GM12878 (cell line): ENCODE data around the gene HMOX1. TPM values are rescaled to one million over a fixed set of nuclear protein-coding genes. Genes with fewer than 3 reads are reported as not detected.

Experiments used
- ATAC-seq: fragments of 200-7000 bp; cut with Tn5 transposase; 3 replicates; pipeline ENCODE4 v1.9.1; 2020; ENCODE audit warnings: mild to moderate bottlenecking, moderate library complexity
- BruUV-seq: library from RNA; stranded (reverse); fragments of 400-500 nt; replicated peaks from 2 replicates; lab custom pipeline; 2021; lab: Mats Ljungman, UMichigan
- CTCF ChIA-PET: fragments of 300-600 bp; sonication (Branson Sonifier 250); formaldehyde crosslinking; extraction: SDS; loops from one replicate; lab custom pipeline; 2021; ENCODE audit warnings: inconsistent platforms; lab: Yijun Ruan, JAX
- POLR2A ChIA-PET: fragments of 350-600 bp; formaldehyde crosslinking; extraction: SDS; loops from one replicate; lab custom pipeline; 2021; ENCODE audit warnings: inconsistent platforms; lab: Charles Lee
- RAD21 ChIA-PET: fragments of 300-600 bp; sonication (Branson Sonifier 250); formaldehyde crosslinking; loops from one replicate; lab custom pipeline; 2023; ENCODE audit warnings: antibody characterized with exemption; ENCODE audit not compliant: unreplicated experiment; lab: Charles Lee
- SMC1A ChIA-PET: fragments of 300-600 bp; sonication (Branson Sonifier 250); formaldehyde crosslinking; loops from one replicate; lab custom pipeline; 2023; ENCODE audit not compliant: unreplicated experiment, uncharacterized antibody; lab: Charles Lee
- DNase-seq: peaks from one replicate; pipeline ENCODE4 v3.0.0-alpha.2; 2011; ENCODE audit warnings: low read depth, low spot score
- FAIRE-seq: peaks from 3 replicates; lab custom pipeline; 2011; peaks lifted over from hg19 to GRCh38; lab: Jason Lieb, UNC
- H2AFZ ChIP-seq: 2 replicates; pipeline ENCODE4 v1.6.0; 2011; ENCODE audit warnings: low read depth, low read length, control low read depth; ENCODE audit not compliant: control insufficient read depth
- H3K27ac ChIP-seq: 2 replicates; pipeline ENCODE4 v1.5.1; 2011; ENCODE audit warnings: control low read depth; ENCODE audit not compliant: control insufficient read depth, insufficient read depth
- H3K27me3 ChIP-seq, 2 experiments: replicated peaks in 1 of 2; 2 replicates each; pipeline versions ENCODE4 v1.6.0 to v1.6.1; 2011; ENCODE audit warnings: low read length in 1 of 2; ENCODE audit not compliant: control insufficient read depth in 2 of 2, insufficient read depth in 2 of 2
- H3K36me3 ChIP-seq, 2 experiments: 2 replicates each; pipeline ENCODE4 v1.5.1; 2011; ENCODE audit warnings: low read length in 1 of 2; ENCODE audit not compliant: control insufficient read depth in 2 of 2, insufficient read depth in 2 of 2
- H3K4me1 ChIP-seq: 2 replicates; pipeline ENCODE4 v1.6.1; 2011; ENCODE audit warnings: mild to moderate bottlenecking, low read length, moderate library complexity, mixed read lengths; ENCODE audit not compliant: control insufficient read depth, insufficient read depth
- H3K4me2 ChIP-seq: 2 replicates; pipeline ENCODE4 v1.6.0; 2011; ENCODE audit warnings: control low read depth; ENCODE audit not compliant: control insufficient read depth, insufficient read depth
- H3K4me3 ChIP-seq: fragments of 200-600 bp; sonication (generic); 2 replicates; pipeline ENCODE4 v1.5.1; 2016
- H3K79me2 ChIP-seq: 2 replicates; pipeline ENCODE4 v1.6.0; 2011; ENCODE audit warnings: low read length; ENCODE audit not compliant: control insufficient read depth, insufficient read depth
- H3K9ac ChIP-seq: 2 replicates; pipeline ENCODE4 v1.8.0; 2011; ENCODE audit warnings: low read length, control low read depth, mixed read lengths; ENCODE audit not compliant: control insufficient read depth, insufficient read depth
- H3K9me3 ChIP-seq: replicated peaks from 3 replicates; pipeline ENCODE4 v1.5.1; 2011; ENCODE audit warnings: mild to moderate bottlenecking, low read length; ENCODE audit not compliant: control insufficient read depth, insufficient read depth
- H4K20me1 ChIP-seq: 2 replicates; pipeline ENCODE4 v1.6.0; 2011; ENCODE audit not compliant: control insufficient read depth, insufficient read depth
- ATF3 ChIP-seq: IDR thresholded peaks from 2 replicates; pipeline ENCODE4 v1.6.1; 2011; ENCODE audit warnings: low read depth, mild to moderate bottlenecking, low read length, moderate library complexity, borderline replicate concordance; ENCODE audit errors: extremely low read depth
- CHD1 ChIP-seq: IDR thresholded peaks from 2 replicates; pipeline ENCODE4 v1.6.1; 2012; ENCODE audit warnings: low read depth, low read length, improper control_type of control experiment
- IKZF2 ChIP-seq, 2 experiments: fragments of 450-650 bp; IDR thresholded peaks; 2 replicates each; pipeline ENCODE4 v1.6.1; 2017; ENCODE audit warnings: mild to moderate bottlenecking in 2 of 2, moderate library complexity in 2 of 2
- NFYB ChIP-seq: IDR thresholded peaks from 2 replicates; pipeline ENCODE4 v1.6.1; 2011; ENCODE audit warnings: low read depth, mild to moderate bottlenecking, low read length, improper control_type of control experiment, moderate library complexity; ENCODE audit not compliant: insufficient read depth
- RAD51 ChIP-seq: fragments of 450-650 bp; IDR thresholded peaks from 2 replicates; pipeline ENCODE4 v1.6.1; 2016; ENCODE audit warnings: moderate library complexity, mild to moderate bottlenecking, inconsistent platforms
- STAT3 ChIP-seq: IDR thresholded peaks from 2 replicates; pipeline ENCODE4 v1.6.1; 2011; ENCODE audit warnings: low read depth, low read length, improper control_type of control experiment
- TCF3 ChIP-seq: IDR thresholded peaks from 2 replicates; pipeline ENCODE4 v1.6.1; 2012; ENCODE audit warnings: low read depth, mild to moderate bottlenecking, low read length, borderline replicate concordance; ENCODE audit not compliant: insufficient read depth
- USF1 ChIP-seq: IDR thresholded peaks from 2 replicates; pipeline ENCODE4 v1.6.1; 2011; ENCODE audit warnings: borderline replicate concordance, low read depth, mild to moderate bottlenecking, moderate library complexity, mixed read lengths, low read length; ENCODE audit not compliant: insufficient read depth; ENCODE audit errors: extremely low read length
- USF2 ChIP-seq: IDR thresholded peaks from 2 replicates; pipeline ENCODE4 v1.6.1; 2011; ENCODE audit warnings: low read depth, low read length, improper control_type of control experiment, borderline replicate concordance
- YY1 ChIP-seq: IDR thresholded peaks from 2 replicates; pipeline ENCODE4 v1.6.1; 2011; ENCODE audit warnings: low read depth, mild to moderate bottlenecking, low read length
- ZNF217 ChIP-seq: fragments of 450-650 bp; IDR thresholded peaks from 2 replicates; pipeline ENCODE4 v1.6.1; 2017; ENCODE audit warnings: antibody characterized with exemption, mild to moderate bottlenecking
- ZNF384 ChIP-seq: IDR thresholded peaks from 2 replicates; pipeline ENCODE4 v1.6.1; 2012; ENCODE audit warnings: low read depth, mild to moderate bottlenecking, low read length, improper control_type of control experiment, borderline replicate concordance
- ZZZ3 ChIP-seq: IDR thresholded peaks from 2 replicates; pipeline ENCODE4 v1.6.1; 2011; ENCODE audit warnings: low read depth; ENCODE audit not compliant: control insufficient read depth, insufficient read length
- WGBS: methylation state at CpG from one replicate; pipeline ENCODE4 v1.1.6; 2016; ENCODE audit warnings: low lambda C conversion rate; ENCODE audit not compliant: insufficient replicate concordance, insufficient coverage; ENCODE audit errors: missing lambda C conversion rate; 5-methylcytosine and 5-hydroxymethylcytosine counted together
- in situ Hi-C: fragments of 300-500 bp; cut with MboI; formaldehyde crosslinking; loops from 9 replicates; pipeline ENCODE4 v1.14.3; 2018; ENCODE audit warnings: mixed read lengths
- intact Hi-C: fragments of 100-400 bp; cut with micrococcal nuclease; formaldehyde crosslinking; loops from one replicate; pipeline ENCODE4 v1.14.2; 2022; ENCODE audit not compliant: unreplicated experiment
- polyA plus RNA-seq, 11 experiments: library from polyadenylated mRNA; depleted of rRNA in 4 of 11; unstranded in 6 of 11; stranded (reverse) in 5 of 11; fragments of >200 nt; fragmentation: Nextera tagmentation in 4 of 11; fragmentation: Illumina TruSeq in 1 of 11; extraction: Ambion mirVana in 4 of 11; extraction: Trizol in 1 of 11; gene quantifications; 1 replicate in 1 of 11; 2 replicates in 10 of 11; pipeline versions ENCODE4 v1.2.1 to v1.2.3, GENCODE V29; 2011 to 2016; ENCODE audit warnings: inconsistent platforms in 2 of 11, missing spikeins in 2 of 11, low read depth in 1 of 11
- total RNA-seq, 4 experiments: library from RNA; depleted of rRNA in 3 of 4; stranded (reverse); fragments of >200 nt in 3 of 4; fragmentation: Illumina TruSeq in 1 of 4; extraction: Trizol in 1 of 4; gene quantifications; 2 replicates each; pipeline versions ENCODE4 v1.2.1 to v1.2.3, GENCODE V29; 2013 to 2021

HMOX1 gene
- total and polyA plus RNA-seq, 10 of the 15 experiments (the other 5 are each of a cell fraction or from before 2014, with no cell fraction given): 1.5 to 36.7 (median 18.8) TPM

GRCh38 chr22:35436421-35436820 lies 55.5 kb downstream of the HMOX1 start:
- POLR2A ChIA-PET: no interaction called here
- intact Hi-C loops: no loop called here

GRCh38 chr22:35437049-35437448 lies 56.2 kb downstream of the HMOX1 start:
- peak; percentile 75 for TF ChIP-seq USF1
- peak; percentile 81 for TF ChIP-seq NFYB
- peak; percentile 31; the same call in 1 of the 2 replicates for TF ChIP-seq USF2
- TF ChIP-seq ATF3: 0 out of 2 replicates have a peak, but pooled peaks have one; percentile 40
- peak; percentile 83; the same call in 1 of the 2 replicates for TF ChIP-seq RAD51
- TF ChIP-seq ZNF217: no peak
- no peak for TF ChIP-seq TCF3
- TF ChIP-seq, all 136 proteins: peak for 5
- Histone ChIP-seq H4K20me1 (no peaks in the 10 kb centered on the region), H3K27ac (no peak overlapping the region), H3K9ac (no peak overlapping the region), H3K9me3 (no peaks in the 10 kb centered on the region; the same call in 2 of the 3 replicates), H3K4me3 (no peak overlapping the region), H3K79me2 (no peaks in the 10 kb centered on the region), H3K27me3 (no peaks in the 10 kb centered on the region), H3K4me1 (no peaks in the 10 kb centered on the region), H3K36me3 (peaks cover 6 to 7% of the 10 kb centered on the region in 2 experiments), H2AFZ (no peak overlapping the region), H3K4me2 (no peak overlapping the region)
- intact Hi-C loops (no loop called here), in situ Hi-C loops (no loop called here)
- peak; percentile 84 for ATAC-seq
- no peak for DNase-seq
- no peak for FAIRE-seq
- CTCF ChIA-PET: no interaction called here
- BruUV-seq: no TSS peak
- POLR2A ChIA-PET: no interaction called here
- RAD21 ChIA-PET: no interaction called here
- WGBS: 42% methylated on average over 2 of the region's 2 CpGs
- SMC1A ChIA-PET: interaction anchor here (0.6 kb wide), 1 partner anchor 189 kb away, joined by 3 read pairs; no protein-coding TSS in a partner anchor

More at GRCh38 chr22:35436421-35436820, 55.5 kb downstream of the HMOX1 start:
- no peaks in the 10 kb centered on the region for H4K20me1 ChIP-seq
- H3K4me2 ChIP-seq: no peak overlapping the region
- 84% methylated on average over 5 of the region's 5 CpGs for WGBS
- CTCF ChIA-PET: no interaction called here
- BruUV-seq: no TSS peak
- no peak overlapping the region for H3K9ac ChIP-seq
- no peak overlapping the region for H3K27ac ChIP-seq
- no peak overlapping the region for H3K4me3 ChIP-seq
- H3K79me2 ChIP-seq: no peaks in the 10 kb centered on the region
- FAIRE-seq: no peak
- no peaks in the 10 kb centered on the region for H3K27me3 ChIP-seq
- H2AFZ ChIP-seq: no peak overlapping the region
- H3K4me1 ChIP-seq: no peaks in the 10 kb centered on the region
- RAD21 ChIA-PET: interaction anchor here (0.6 kb wide), 1 partner anchor 167 kb away, joined by 4 read pairs; no protein-coding TSS in a partner anchor
- TF ChIP-seq ZNF384: no peak
- no peak for TF ChIP-seq ZZZ3
- TF ChIP-seq STAT3: no peak
- TF ChIP-seq YY1: no peak
- no peak for TF ChIP-seq IKZF2 (IDR thresholded peaks at IDR 0.05)
- TF ChIP-seq CHD1: no peak
- no peak for ATAC-seq
- H3K9me3 ChIP-seq: no peaks in the 10 kb centered on the region; the same call in 2 of the 3 replicates
- SMC1A ChIA-PET: no interaction called here
- peaks cover 6 to 7% of the 10 kb centered on the region in 2 experiments for H3K36me3 ChIP-seq
- DNase-seq: no peak
- in situ Hi-C loops: no loop called here
